Adrenal gland (tissue), 5 donors: Measurements from ENCODE around the gene ZNF594.
"Not testable (repeated sequence)": the region's sequence is repeated elsewhere in the genome, so short reads cannot be mapped to it uniquely, and the experiment has no call there.

Experiments
- CTCF ChIP-seq, 6 experiments: fragments of 450-650 bp in 4 of 6; fragments of 200-600 bp in 2 of 6; sonication (generic) in 1 of 6; IDR thresholded peaks; 1 replicate in 5 of 6; 2 replicates in 1 of 6; pipeline versions ENCODE4 v1.5.1 to v1.8.0; 2016 to 2021; ENCODE audit warnings: antibody characterized with exemption in 6 of 6, mild to moderate bottlenecking in 2 of 6, moderate library complexity in 1 of 6
- POLR2A ChIP-seq, 2 donors: fragments of 450-650 bp; IDR thresholded peaks; one replicate each; pipeline ENCODE4 v1.6.1; 2017; ENCODE audit warnings: antibody characterized with exemption in 2 of 2, mild to moderate bottlenecking in 2 of 2, moderate library complexity in 1 of 2
- donor health status: DM: no; HTN: no; CAD: no.

- not testable (repeated sequence) for TF ChIP-seq CTCF, POLR2A (IDR thresholded peaks at IDR 0.05)
These were observed 61.9 kb downstream of the ZNF594 start for GRCh38 chr17:5129770-5130169.
